GM23338 (cell line): ENCODE data around the gene NDUFA7. TPM values are rescaled to one million over a fixed set of nuclear protein-coding genes. Genes with fewer than 3 reads are reported as not detected.

Experiments
- ATAC-seq: fragments of 200-7000 bp; cut with Tn5 transposase; 3 replicates; pipeline ENCODE4 v1.9.1; 2020
- DNase-seq: peaks from one replicate; pipeline ENCODE4 v3.0.0-alpha.2; 2015; ENCODE audit warnings: low spot score
- H2AFZ ChIP-seq: fragments of 200-600 bp; sonication (generic); 2 replicates; pipeline ENCODE4 v1.8.0; 2016; ENCODE audit warnings: antibody characterized with exemption, mild to moderate bottlenecking, moderate library complexity
- H3F3A ChIP-seq: fragments of 200-600 bp; sonication (generic); replicated peaks from 2 replicates; pipeline ENCODE4 v1.8.0; 2017; ENCODE audit warnings: antibody characterized with exemption, mixed run types, low read depth
- H3K27ac ChIP-seq: fragments of 200-600 bp; sonication (generic); 2 replicates; pipeline ENCODE4 v1.6.1; 2016; ENCODE audit warnings: low read depth
- H3K27me3 ChIP-seq: fragments of 200-600 bp; sonication (generic); 2 replicates; pipeline ENCODE4 v1.8.0; 2016; ENCODE audit warnings: mild to moderate bottlenecking, mixed run types, moderate library complexity; ENCODE audit not compliant: insufficient read depth
- H3K36me3 ChIP-seq: fragments of 200-600 bp; sonication (generic); 2 replicates; pipeline ENCODE4 v1.8.0; 2016; ENCODE audit warnings: mild to moderate bottlenecking; ENCODE audit not compliant: insufficient read depth
- H3K4me1 ChIP-seq: fragments of 200-600 bp; sonication (generic); 2 replicates; pipeline ENCODE4 v1.8.0; 2016; ENCODE audit warnings: mild to moderate bottlenecking, moderate library complexity; ENCODE audit not compliant: insufficient read depth
- H3K4me2 ChIP-seq: fragments of 200-600 bp; sonication (generic); 2 replicates; pipeline ENCODE4 v1.7.1; 2017; ENCODE audit warnings: mixed run types
- H3K4me3 ChIP-seq: fragments of 200-600 bp; sonication (generic); 2 replicates; pipeline ENCODE4 v1.6.1; 2016; ENCODE audit warnings: mixed run types
- H3K79me2 ChIP-seq: fragments of 200-600 bp; sonication (generic); replicated peaks from 2 replicates; pipeline ENCODE4 v1.8.0; 2017; ENCODE audit warnings: mild to moderate bottlenecking; ENCODE audit not compliant: insufficient read depth
- H3K9me2 ChIP-seq: fragments of 200-600 bp; sonication (generic); 2 replicates; pipeline ENCODE4 v1.8.0; 2017; ENCODE audit not compliant: insufficient read depth
- H4K20me1 ChIP-seq: fragments of 200-600 bp; sonication (generic); replicated peaks from 2 replicates; pipeline ENCODE4 v1.8.0; 2017; ENCODE audit warnings: mild to moderate bottlenecking; ENCODE audit not compliant: insufficient read depth
- H3K27ac Mint-ChIP-seq: 2 replicates; pipeline ENCODE4 v1.8.0; 2020; ENCODE audit warnings: inconsistent platforms, mild to moderate bottlenecking, moderate library complexity, mixed read lengths
- H3K27me3 Mint-ChIP-seq: 3 replicates; pipeline ENCODE4 v1.8.0; 2022; ENCODE audit warnings: low read depth, mild to moderate bottlenecking, moderate library complexity, mixed read lengths, inconsistent platforms; ENCODE audit not compliant: insufficient read depth, poor library complexity
- H3K36me3 Mint-ChIP-seq: 3 replicates; pipeline ENCODE4 v1.8.0; 2021; ENCODE audit warnings: low read depth, mild to moderate bottlenecking, inconsistent platforms, moderate library complexity, mixed read lengths
- H3K4me1 Mint-ChIP-seq: 3 replicates; pipeline ENCODE4 v1.8.0; 2020; ENCODE audit warnings: mild to moderate bottlenecking, inconsistent platforms, mixed read lengths
- H3K4me3 Mint-ChIP-seq: 3 replicates; pipeline ENCODE4 v1.8.0; 2021; ENCODE audit warnings: moderate library complexity, mild to moderate bottlenecking, inconsistent platforms, mixed read lengths
- H3K9me3 Mint-ChIP-seq: 3 replicates; pipeline ENCODE4 v1.8.0; 2020; ENCODE audit warnings: moderate library complexity, mild to moderate bottlenecking, inconsistent platforms, mixed read lengths
- CREB1 ChIP-seq: fragments of 250-450 bp; sonication (Bioruptor Pico); IDR thresholded peaks from 2 replicates; pipeline ENCODE4 v1.5.0; 2020; ENCODE audit warnings: low read depth, mild to moderate bottlenecking, moderate library complexity
- EZH2 ChIP-seq: fragments of 200-600 bp; sonication (generic); IDR thresholded peaks from one replicate; pipeline ENCODE4 v1.8.0; 2017; ENCODE audit warnings: antibody characterized with exemption, mild to moderate bottlenecking, low read depth; ENCODE audit not compliant: unreplicated experiment
- EZH2phosphoT487 ChIP-seq: fragments of 200-600 bp; sonication (generic); IDR thresholded peaks from one replicate; pipeline ENCODE4 v1.8.1; 2018; ENCODE audit warnings: antibody characterized with exemption; ENCODE audit not compliant: unreplicated experiment
- JUNB ChIP-seq: IDR thresholded peaks from one replicate; pipeline ENCODE4 v1.6.1; 2016; ENCODE audit warnings: antibody characterized with exemption; ENCODE audit not compliant: unreplicated experiment
- NANOG ChIP-seq: IDR thresholded peaks from 2 replicates; pipeline ENCODE4 v1.6.1; 2016; ENCODE audit warnings: antibody characterized with exemption, borderline replicate concordance
- POLR2AphosphoS5 ChIP-seq: IDR thresholded peaks from 2 replicates; pipeline ENCODE4 v1.6.1; 2016; ENCODE audit warnings: antibody characterized with exemption, low read depth
- STAT1 ChIP-seq: IDR thresholded peaks from one replicate; pipeline ENCODE4 v1.6.1; 2016; ENCODE audit warnings: antibody characterized with exemption; ENCODE audit not compliant: unreplicated experiment
- ZNF114 ChIP-seq: fragments of 250-450 bp; sonication (Bioruptor Pico); IDR thresholded peaks from 2 replicates; pipeline ENCODE4 v1.5.0; 2020; ENCODE audit warnings: mild to moderate bottlenecking, moderate library complexity
- ZNF331 ChIP-seq: fragments of 250-450 bp; sonication (Bioruptor Pico); IDR thresholded peaks from 2 replicates; pipeline ENCODE4 v1.5.0; 2020; ENCODE audit warnings: low read depth, mild to moderate bottlenecking, moderate library complexity
- polyA plus RNA-seq: library from polyadenylated mRNA; unstranded; fragments of >200 nt; fragmentation: Nextera tagmentation; extraction: Ambion mirVana; gene quantifications from 2 replicates; pipeline ENCODE4 v1.2.1, GENCODE V29; 2016
- total RNA-seq: library from RNA; depleted of rRNA; stranded (reverse); fragments of >200 nt; shearing (Covaris generic); gene quantifications from 2 replicates; pipeline ENCODE4 v1.2.3, GENCODE V29; 2014
- TF ChIP-seq, protein P1 (sequence below): IDR thresholded peaks from 2 replicates; pipeline ENCODE4 v1.6.1; 2016; ENCODE audit warnings: antibody characterized with exemption
- TF ChIP-seq, protein P2 (sequence below): IDR thresholded peaks from one replicate; pipeline ENCODE4 v1.6.1; 2018; ENCODE audit warnings: antibody characterized with exemption; ENCODE audit not compliant: unreplicated experiment
- TF ChIP-seq, protein P3 (sequence below): fragments of 250-450 bp; sonication (Bioruptor Pico); IDR thresholded peaks from 2 replicates; pipeline ENCODE4 v1.5.0; 2020; ENCODE audit warnings: mild to moderate bottlenecking, moderate library complexity
- TF ChIP-seq, protein P4 (sequence below), 2 experiments: fragments of 200-600 bp in 1 of 2; sonication (generic) in 1 of 2; conservative IDR thresholded peaks; 2 replicates each; pipeline versions ENCODE4 v1.5.1 to v1.6.1; 2016 to 2017; ENCODE audit warnings: antibody characterized with exemption in 2 of 2, low read depth in 2 of 2, mild to moderate bottlenecking in 2 of 2, moderate library complexity in 1 of 2

NDUFA7 gene
- total and polyA plus RNA-seq, 2 experiments from 2014 or later: 35.1 to 344 TPM

DNA sequence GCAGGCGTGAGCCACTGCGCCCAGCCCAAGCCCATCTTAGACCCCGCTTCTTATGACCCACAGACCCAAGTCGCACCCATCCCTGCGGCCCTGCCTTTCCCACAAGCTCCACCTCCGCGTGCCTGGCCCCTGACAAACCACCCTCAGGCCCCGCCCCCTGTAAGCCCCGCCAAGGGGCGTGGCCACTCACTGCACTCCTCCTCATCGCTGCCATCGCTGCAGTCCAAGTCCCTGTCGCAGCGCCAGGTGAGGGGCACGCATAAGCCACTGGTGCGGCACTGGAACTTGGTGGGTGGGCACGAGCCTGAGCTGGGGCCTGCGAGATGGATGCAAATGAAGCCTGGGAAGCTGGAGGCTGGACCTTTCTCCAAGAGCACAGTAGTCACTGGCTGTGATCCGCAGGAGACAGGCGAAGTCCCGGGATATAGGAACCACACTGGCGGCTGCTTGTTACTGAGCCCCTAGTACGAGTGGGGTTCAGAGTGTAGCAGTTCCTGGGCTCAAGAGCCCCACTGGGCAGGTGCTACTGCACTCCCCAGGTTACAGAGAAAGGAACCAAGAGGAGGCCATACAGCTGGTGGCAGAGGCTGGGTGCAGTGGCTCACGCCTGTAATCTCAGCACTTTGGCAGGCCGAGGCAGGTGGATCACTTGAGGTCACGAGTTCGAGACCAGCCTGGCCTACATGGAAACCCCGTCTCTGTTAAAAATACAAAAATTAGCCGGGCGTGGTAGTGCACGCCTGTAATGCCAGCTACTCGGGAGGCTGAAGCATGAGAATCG lies 16.1 kb downstream of the NDUFA7 start:
- H3F3A ChIP-seq: peaks cover 14% of the 10 kb centered on the region
- TF ChIP-seq, protein P1, sequence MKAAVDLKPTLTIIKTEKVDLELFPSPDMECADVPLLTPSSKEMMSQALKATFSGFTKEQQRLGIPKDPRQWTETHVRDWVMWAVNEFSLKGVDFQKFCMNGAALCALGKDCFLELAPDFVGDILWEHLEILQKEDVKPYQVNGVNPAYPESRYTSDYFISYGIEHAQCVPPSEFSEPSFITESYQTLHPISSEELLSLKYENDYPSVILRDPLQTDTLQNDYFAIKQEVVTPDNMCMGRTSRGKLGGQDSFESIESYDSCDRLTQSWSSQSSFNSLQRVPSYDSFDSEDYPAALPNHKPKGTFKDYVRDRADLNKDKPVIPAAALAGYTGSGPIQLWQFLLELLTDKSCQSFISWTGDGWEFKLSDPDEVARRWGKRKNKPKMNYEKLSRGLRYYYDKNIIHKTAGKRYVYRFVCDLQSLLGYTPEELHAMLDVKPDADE: no peak
- TF ChIP-seq STAT1 (no peak), EZH2phosphoT487 (no peak), EZH2 (no peak), ZNF114 (CRISPR knock-in tag) (no peak), JUNB (no peak), NANOG (no peak), POLR2AphosphoS5 (no peak), ZNF331 (CRISPR knock-in tag) (no peak), CREB1 (no peak)
- TF ChIP-seq, protein P2, sequence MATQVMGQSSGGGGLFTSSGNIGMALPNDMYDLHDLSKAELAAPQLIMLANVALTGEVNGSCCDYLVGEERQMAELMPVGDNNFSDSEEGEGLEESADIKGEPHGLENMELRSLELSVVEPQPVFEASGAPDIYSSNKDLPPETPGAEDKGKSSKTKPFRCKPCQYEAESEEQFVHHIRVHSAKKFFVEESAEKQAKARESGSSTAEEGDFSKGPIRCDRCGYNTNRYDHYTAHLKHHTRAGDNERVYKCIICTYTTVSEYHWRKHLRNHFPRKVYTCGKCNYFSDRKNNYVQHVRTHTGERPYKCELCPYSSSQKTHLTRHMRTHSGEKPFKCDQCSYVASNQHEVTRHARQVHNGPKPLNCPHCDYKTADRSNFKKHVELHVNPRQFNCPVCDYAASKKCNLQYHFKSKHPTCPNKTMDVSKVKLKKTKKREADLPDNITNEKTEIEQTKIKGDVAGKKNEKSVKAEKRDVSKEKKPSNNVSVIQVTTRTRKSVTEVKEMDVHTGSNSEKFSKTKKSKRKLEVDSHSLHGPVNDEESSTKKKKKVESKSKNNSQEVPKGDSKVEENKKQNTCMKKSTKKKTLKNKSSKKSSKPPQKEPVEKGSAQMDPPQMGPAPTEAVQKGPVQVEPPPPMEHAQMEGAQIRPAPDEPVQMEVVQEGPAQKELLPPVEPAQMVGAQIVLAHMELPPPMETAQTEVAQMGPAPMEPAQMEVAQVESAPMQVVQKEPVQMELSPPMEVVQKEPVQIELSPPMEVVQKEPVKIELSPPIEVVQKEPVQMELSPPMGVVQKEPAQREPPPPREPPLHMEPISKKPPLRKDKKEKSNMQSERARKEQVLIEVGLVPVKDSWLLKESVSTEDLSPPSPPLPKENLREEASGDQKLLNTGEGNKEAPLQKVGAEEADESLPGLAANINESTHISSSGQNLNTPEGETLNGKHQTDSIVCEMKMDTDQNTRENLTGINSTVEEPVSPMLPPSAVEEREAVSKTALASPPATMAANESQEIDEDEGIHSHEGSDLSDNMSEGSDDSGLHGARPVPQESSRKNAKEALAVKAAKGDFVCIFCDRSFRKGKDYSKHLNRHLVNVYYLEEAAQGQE: no peak
- TF ChIP-seq, protein P3, sequence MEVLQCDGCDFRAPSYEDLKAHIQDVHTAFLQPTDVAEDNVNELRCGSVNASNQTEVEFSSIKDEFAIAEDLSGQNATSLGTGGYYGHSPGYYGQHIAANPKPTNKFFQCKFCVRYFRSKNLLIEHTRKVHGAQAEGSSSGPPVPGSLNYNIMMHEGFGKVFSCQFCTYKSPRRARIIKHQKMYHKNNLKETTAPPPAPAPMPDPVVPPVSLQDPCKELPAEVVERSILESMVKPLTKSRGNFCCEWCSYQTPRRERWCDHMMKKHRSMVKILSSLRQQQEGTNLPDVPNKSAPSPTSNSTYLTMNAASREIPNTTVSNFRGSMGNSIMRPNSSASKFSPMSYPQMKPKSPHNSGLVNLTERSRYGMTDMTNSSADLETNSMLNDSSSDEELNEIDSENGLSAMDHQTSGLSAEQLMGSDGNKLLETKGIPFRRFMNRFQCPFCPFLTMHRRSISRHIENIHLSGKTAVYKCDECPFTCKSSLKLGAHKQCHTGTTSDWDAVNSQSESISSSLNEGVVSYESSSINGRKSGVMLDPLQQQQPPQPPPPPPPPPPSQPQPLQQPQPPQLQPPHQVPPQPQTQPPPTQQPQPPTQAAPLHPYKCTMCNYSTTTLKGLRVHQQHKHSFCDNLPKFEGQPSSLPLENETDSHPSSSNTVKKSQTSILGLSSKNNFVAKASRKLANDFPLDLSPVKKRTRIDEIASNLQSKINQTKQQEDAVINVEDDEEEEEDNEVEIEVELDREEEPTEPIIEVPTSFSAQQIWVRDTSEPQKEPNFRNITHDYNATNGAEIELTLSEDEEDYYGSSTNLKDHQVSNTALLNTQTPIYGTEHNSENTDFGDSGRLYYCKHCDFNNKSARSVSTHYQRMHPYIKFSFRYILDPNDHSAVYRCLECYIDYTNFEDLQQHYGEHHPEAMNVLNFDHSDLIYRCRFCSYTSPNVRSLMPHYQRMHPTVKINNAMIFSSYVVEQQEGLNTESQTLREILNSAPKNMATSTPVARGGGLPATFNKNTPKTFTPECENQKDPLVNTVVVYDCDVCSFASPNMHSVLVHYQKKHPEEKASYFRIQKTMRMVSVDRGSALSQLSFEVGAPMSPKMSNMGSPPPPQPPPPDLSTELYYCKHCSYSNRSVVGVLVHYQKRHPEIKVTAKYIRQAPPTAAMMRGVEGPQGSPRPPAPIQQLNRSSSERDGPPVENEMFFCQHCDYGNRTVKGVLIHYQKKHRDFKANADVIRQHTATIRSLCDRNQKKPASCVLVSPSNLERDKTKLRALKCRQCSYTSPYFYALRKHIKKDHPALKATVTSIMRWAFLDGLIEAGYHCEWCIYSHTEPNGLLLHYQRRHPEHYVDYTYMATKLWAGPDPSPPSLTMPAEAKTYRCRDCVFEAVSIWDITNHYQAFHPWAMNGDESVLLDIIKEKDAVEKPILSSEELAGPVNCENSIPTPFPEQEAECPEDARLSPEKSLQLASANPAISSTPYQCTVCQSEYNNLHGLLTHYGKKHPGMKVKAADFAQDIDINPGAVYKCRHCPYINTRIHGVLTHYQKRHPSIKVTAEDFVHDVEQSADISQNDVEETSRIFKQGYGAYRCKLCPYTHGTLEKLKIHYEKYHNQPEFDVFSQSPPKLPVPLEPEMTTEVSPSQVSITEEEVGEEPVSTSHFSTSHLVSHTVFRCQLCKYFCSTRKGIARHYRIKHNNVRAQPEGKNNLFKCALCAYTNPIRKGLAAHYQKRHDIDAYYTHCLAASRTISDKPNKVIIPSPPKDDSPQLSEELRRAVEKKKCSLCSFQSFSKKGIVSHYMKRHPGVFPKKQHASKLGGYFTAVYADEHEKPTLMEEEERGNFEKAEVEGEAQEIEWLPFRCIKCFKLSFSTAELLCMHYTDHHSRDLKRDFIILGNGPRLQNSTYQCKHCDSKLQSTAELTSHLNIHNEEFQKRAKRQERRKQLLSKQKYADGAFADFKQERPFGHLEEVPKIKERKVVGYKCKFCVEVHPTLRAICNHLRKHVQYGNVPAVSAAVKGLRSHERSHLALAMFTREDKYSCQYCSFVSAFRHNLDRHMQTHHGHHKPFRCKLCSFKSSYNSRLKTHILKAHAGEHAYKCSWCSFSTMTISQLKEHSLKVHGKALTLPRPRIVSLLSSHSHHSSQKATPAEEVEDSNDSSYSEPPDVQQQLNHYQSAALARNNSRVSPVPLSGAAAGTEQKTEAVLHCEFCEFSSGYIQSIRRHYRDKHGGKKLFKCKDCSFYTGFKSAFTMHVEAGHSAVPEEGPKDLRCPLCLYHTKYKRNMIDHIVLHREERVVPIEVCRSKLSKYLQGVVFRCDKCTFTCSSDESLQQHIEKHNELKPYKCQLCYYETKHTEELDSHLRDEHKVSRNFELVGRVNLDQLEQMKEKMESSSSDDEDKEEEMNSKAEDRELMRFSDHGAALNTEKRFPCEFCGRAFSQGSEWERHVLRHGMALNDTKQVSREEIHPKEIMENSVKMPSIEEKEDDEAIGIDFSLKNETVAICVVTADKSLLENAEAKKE (CRISPR knock-in tag): no peak
- TF ChIP-seq, protein P4, sequence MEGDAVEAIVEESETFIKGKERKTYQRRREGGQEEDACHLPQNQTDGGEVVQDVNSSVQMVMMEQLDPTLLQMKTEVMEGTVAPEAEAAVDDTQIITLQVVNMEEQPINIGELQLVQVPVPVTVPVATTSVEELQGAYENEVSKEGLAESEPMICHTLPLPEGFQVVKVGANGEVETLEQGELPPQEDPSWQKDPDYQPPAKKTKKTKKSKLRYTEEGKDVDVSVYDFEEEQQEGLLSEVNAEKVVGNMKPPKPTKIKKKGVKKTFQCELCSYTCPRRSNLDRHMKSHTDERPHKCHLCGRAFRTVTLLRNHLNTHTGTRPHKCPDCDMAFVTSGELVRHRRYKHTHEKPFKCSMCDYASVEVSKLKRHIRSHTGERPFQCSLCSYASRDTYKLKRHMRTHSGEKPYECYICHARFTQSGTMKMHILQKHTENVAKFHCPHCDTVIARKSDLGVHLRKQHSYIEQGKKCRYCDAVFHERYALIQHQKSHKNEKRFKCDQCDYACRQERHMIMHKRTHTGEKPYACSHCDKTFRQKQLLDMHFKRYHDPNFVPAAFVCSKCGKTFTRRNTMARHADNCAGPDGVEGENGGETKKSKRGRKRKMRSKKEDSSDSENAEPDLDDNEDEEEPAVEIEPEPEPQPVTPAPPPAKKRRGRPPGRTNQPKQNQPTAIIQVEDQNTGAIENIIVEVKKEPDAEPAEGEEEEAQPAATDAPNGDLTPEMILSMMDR (conservative IDR thresholded peaks at IDR 0.05; ENCODE audit: low read depth in 2 of 2): no peak
- Mint-ChIP-seq H3K27me3 (peaks cover 15% of the 10 kb centered on the region), H3K9me3 (no peaks in the 10 kb centered on the region), H3K36me3 (peaks cover 35% of the 10 kb centered on the region), H3K4me3 (no peak overlapping the region), H3K4me1 (peaks cover 13% of the 10 kb centered on the region), H3K27ac (peak overlapping the region; percentile 38; the same call in 1 of the 2 replicates)
- DNase-seq (peak; percentile 94), ATAC-seq (peak; percentile 71)
- peaks cover 17% of the 10 kb centered on the region for H3K79me2 ChIP-seq
- H3K36me3 ChIP-seq: no peaks in the 10 kb centered on the region; the same call in 1 of the 2 replicates
- no peak overlapping the region for H2AFZ ChIP-seq
- H4K20me1 ChIP-seq: no peaks in the 10 kb centered on the region; the same call in 1 of the 2 replicates
- peaks cover 11% of the 10 kb centered on the region; the same call in 1 of the 2 replicates for H3K4me1 ChIP-seq
- no peak overlapping the region for H3K4me3 ChIP-seq
- H3K27me3 ChIP-seq: no peaks in the 10 kb centered on the region
- H3K9me2 ChIP-seq: no peaks in the 10 kb centered on the region
- H3K27ac ChIP-seq: no peak overlapping the region
- no peak overlapping the region for H3K4me2 ChIP-seq
